Esophagus squamous epithelium (tissue), 5 donors: ENCODE data around the gene MTCL1. TPM values are rescaled to one million over a fixed set of nuclear protein-coding genes. Genes with fewer than 3 reads are reported as not detected.
A peak's percentile ranks its signal among the peaks of the same experiment; 100 is the strongest.

Source experiments
- DNase-seq: peaks from one replicate; lab custom pipeline; 2025; lab: John Stamatoyannopoulos, UW
- H3K27ac ChIP-seq, 4 donors: fragments of 200-600 bp; sonication (generic); one replicate each; pipeline ENCODE4 v1.5.1; 2016 to 2019; ENCODE audit warnings: mild to moderate bottlenecking in 1 of 4
- H3K27me3 ChIP-seq, 4 donors: fragments of 200-600 bp; sonication (generic); 1 replicate in 3 of 4; 2 replicates in 1 of 4; pipeline versions ENCODE4 v1.5.1 to v1.6.0; 2017 to 2021; ENCODE audit warnings: antibody characterized with exemption in 1 of 4
- H3K36me3 ChIP-seq, 3 donors: fragments of 200-600 bp; sonication (generic); one replicate each; pipeline ENCODE4 v1.5.1; 2016 to 2019
- H3K4me1 ChIP-seq, 3 donors: fragments of 200-600 bp; sonication (generic); one replicate each; pipeline ENCODE4 v1.5.1; 2017 to 2019
- H3K4me3 ChIP-seq, 4 donors: fragments of 200-600 bp; sonication (generic); 1 replicate in 3 of 4; 2 replicates in 1 of 4; pipeline ENCODE4 v1.5.1; 2016 to 2019; ENCODE audit warnings: mild to moderate bottlenecking in 2 of 4, moderate library complexity in 1 of 4
- H3K9me3 ChIP-seq, 3 donors: fragments of 200-600 bp; sonication (generic); one replicate each; pipeline ENCODE4 v1.5.1; 2016 to 2019
- CTCF ChIP-seq, 6 experiments: fragments of 450-650 bp in 4 of 6; fragments of 200-600 bp in 2 of 6; sonication (generic) in 2 of 6; IDR thresholded peaks; one replicate each; pipeline ENCODE4 v1.5.1; 2016 to 2019; ENCODE audit warnings: antibody characterized with exemption in 6 of 6, mild to moderate bottlenecking in 4 of 6, moderate library complexity in 4 of 6
- POLR2A ChIP-seq, 4 donors: fragments of 450-650 bp; IDR thresholded peaks; one replicate each; pipeline ENCODE4 v1.6.1; 2017; ENCODE audit warnings: antibody characterized with exemption in 4 of 4, mild to moderate bottlenecking in 4 of 4, moderate library complexity in 3 of 4
- WGBS, 2 donors: methylation state at CpG; one replicate each; pipeline ENCODE4 v1.1.5; 2018; 5-methylcytosine and 5-hydroxymethylcytosine counted together
- intact Hi-C: fragments of 100-400 bp; cut with DNase I; formaldehyde crosslinking; loops from one replicate; pipeline ENCODE4 v1.15.0; 2022
- total RNA-seq, 4 donors: library from RNA; depleted of rRNA; stranded (reverse); fragments of >200 nt; gene quantifications; one replicate each; pipeline ENCODE4 v1.1.0, GENCODE V29; 2016
- donor health status: DM: yes; HTN: yes; CAD: no.

MTCL1 gene
- total RNA-seq, 4 donors from 2014 or later, result 6.5 to 16.4 (median 7.9) TPM

GRCh38 chr18:8771930-8772329 lies 66.6 kb downstream of the MTCL1 start:
- no peak for DNase-seq
- Histone ChIP-seq H3K4me1 (peaks cover 0 to 28% (median 6%) of the 10 kb centered on the region in 3 donors), H3K27me3 (no peaks in the 10 kb centered on the region), H3K36me3 (no peaks in the 10 kb centered on the region), H3K27ac (no peak overlapping the region), H3K4me3 (no peak overlapping the region), H3K9me3 (no peaks in the 10 kb centered on the region)
- TF ChIP-seq CTCF (IDR thresholded peaks at IDR 0.05) (no peak), POLR2A (IDR thresholded peaks at IDR 0.05) (no peak)
- 68 to 74% methylated on average over 2 to 5 of the region's 8 CpGs for WGBS, 2 donors
- intact Hi-C loops, result no loop called here

- DNase-seq, result no peak
- WGBS, 2 donors, result 70 to 75% methylated on average over 5 of the region's 5 CpGs
- no peaks in the 10 kb centered on the region for H3K9me3 ChIP-seq
- H3K27ac ChIP-seq, result peak overlapping the region in 3 of 4 donors; percentile 12 to 54 (median 30)
- H3K36me3 ChIP-seq, result no peaks in the 10 kb centered on the region
- no peak overlapping the region for H3K4me3 ChIP-seq
- H3K27me3 ChIP-seq, result no peaks in the 10 kb centered on the region
- intact Hi-C loops, result no loop called here
- H3K4me1 ChIP-seq, result peaks cover 0 to 45% (median 5%) of the 10 kb centered on the region in 3 donors
- TF ChIP-seq CTCF (IDR thresholded peaks at IDR 0.05), result no peak
- TF ChIP-seq POLR2A (IDR thresholded peaks at IDR 0.05), result no peak
These were observed 68.6 kb downstream of the MTCL1 start for GRCh38 chr18:8773980-8774379.

- Histone ChIP-seq H3K4me1 (peaks cover 0 to 45% (median 5%) of the 10 kb centered on the region in 3 donors), H3K4me3 (no peak overlapping the region), H3K27ac (peak overlapping the region in 2 of 4 donors; percentile 31 to 54), H3K27me3 (no peaks in the 10 kb centered on the region), H3K9me3 (no peaks in the 10 kb centered on the region), H3K36me3 (no peaks in the 10 kb centered on the region)
- no peak for DNase-seq
- no peak for TF ChIP-seq POLR2A (IDR thresholded peaks at IDR 0.05)
- no peak for TF ChIP-seq CTCF (IDR thresholded peaks at IDR 0.05)
- intact Hi-C loops, result no loop called here
- 66 to 76% methylated on average over 9 to 10 of the region's 10 CpGs for WGBS, 2 donors
These were observed 70.9 kb downstream of the MTCL1 start for GRCh38 chr18:8776013-8776943.

GRCh38 chr18:8777846-8778245 lies 72.5 kb downstream of the MTCL1 start:
- no peaks in the 10 kb centered on the region for H3K36me3 ChIP-seq
- H3K4me3 ChIP-seq, result no peak overlapping the region
- H3K9me3 ChIP-seq, result no peaks in the 10 kb centered on the region
- TF ChIP-seq POLR2A (IDR thresholded peaks at IDR 0.05), result no peak
- no peak for TF ChIP-seq CTCF (IDR thresholded peaks at IDR 0.05)
- H3K4me1 ChIP-seq, result peaks cover 0 to 41% (median 5%) of the 10 kb centered on the region in 3 donors
- H3K27ac ChIP-seq, result peak overlapping the region in 1 of 4 donors; percentile 3
- intact Hi-C loops, result no loop called here
- WGBS, 2 donors, result 28 to 41% methylated on average over 3 of the region's 3 CpGs
- DNase-seq, result no peak
- H3K27me3 ChIP-seq, result no peaks in the 10 kb centered on the region

- WGBS, 2 donors, result 31 to 36% methylated on average over 3 of the region's 3 CpGs
- H3K27ac ChIP-seq, result no peak overlapping the region
- TF ChIP-seq CTCF (IDR thresholded peaks at IDR 0.05), result no peak
- TF ChIP-seq POLR2A (IDR thresholded peaks at IDR 0.05), result no peak
These were observed 73.0 kb downstream of the MTCL1 start for GRCh38 chr18:8778386-8778785.

More at GRCh38 chr18:8778386-8778785, 73.0 kb downstream of the MTCL1 start:
- Histone ChIP-seq H3K4me1 (peaks cover 0 to 41% (median 5%) of the 10 kb centered on the region in 3 donors), H3K27me3 (no peaks in the 10 kb centered on the region), H3K9me3 (no peaks in the 10 kb centered on the region), H3K4me3 (no peak overlapping the region), H3K36me3 (peaks cover 0 to 5% (median 0%) of the 10 kb centered on the region in 3 donors)
- DNase-seq, result no peak
- intact Hi-C loops, result no loop called here
